ENCODE measurements around the gene EMX1.

EMX1 gene

GRCh38 chr2:72958542-72959385 lies 41.4 kb downstream of the EMX1 start:
- DNase-seq (ENCODE audit: low read depth in 2 of 2): no peak

GRCh38 chr2:72959554-72959953 lies 42.2 kb downstream of the EMX1 start:
- no peak for DNase-seq (ENCODE audit: low read depth in 2 of 2)

- DNase-seq (ENCODE audit: low read depth in 2 of 2): no peak
These were observed 43.0 kb downstream of the EMX1 start for GRCh38 chr2:72959995-72960981.

- no peak for DNase-seq (ENCODE audit: low read depth in 2 of 2)
These were observed 43.9 kb downstream of the EMX1 start for GRCh38 chr2:72961036-72961720.

- DNase-seq (ENCODE audit: low read depth in 2 of 2): no peak
These were observed 44.6 kb downstream of the EMX1 start for GRCh38 chr2:72961853-72962468.

- no peak for DNase-seq (ENCODE audit: low read depth in 2 of 2)
These were observed 45.6 kb downstream of the EMX1 start for GRCh38 chr2:72962911-72963310.

GRCh38 chr2:72963423-72964145 lies 46.3 kb downstream of the EMX1 start:
- DNase-seq (ENCODE audit: low read depth in 2 of 2): no peak

- no peak for DNase-seq (ENCODE audit: low read depth in 2 of 2)
These were observed 46.8 kb downstream of the EMX1 start for GRCh38 chr2:72964146-72964525.

GRCh38 chr2:72965016-72965415 lies 47.7 kb downstream of the EMX1 start:
- no peak for DNase-seq (ENCODE audit: low read depth in 2 of 2)

GRCh38 chr2:72965770-72966450 lies 48.6 kb downstream of the EMX1 start:
- no peak for DNase-seq (ENCODE audit: low read depth in 2 of 2)

- DNase-seq (ENCODE audit: low read depth in 2 of 2): no peak
These were observed 51.0 kb downstream of the EMX1 start for GRCh38 chr2:72968286-72968685.

- DNase-seq (ENCODE audit: low read depth in 2 of 2): no peak
These were observed 52.4 kb downstream of the EMX1 start for GRCh38 chr2:72969706-72970105.

- no peak for DNase-seq (ENCODE audit: low read depth in 2 of 2)
These were observed 53.7 kb downstream of the EMX1 start for GRCh38 chr2:72971036-72971435.

- DNase-seq (ENCODE audit: low read depth in 2 of 2): no peak
These were observed 55.2 kb downstream of the EMX1 start for GRCh38 chr2:72972352-72973136.

- no peak for DNase-seq (ENCODE audit: low read depth in 2 of 2)
These were observed 55.8 kb downstream of the EMX1 start for GRCh38 chr2:72973137-72973535.

- no peak for DNase-seq (ENCODE audit: low read depth in 2 of 2)
These were observed 56.5 kb downstream of the EMX1 start for GRCh38 chr2:72973566-72974435.

GRCh38 chr2:72974436-72974754 lies 57.1 kb downstream of the EMX1 start:
- DNase-seq (ENCODE audit: low read depth in 2 of 2): no peak

GRCh38 chr2:72975017-72975416 lies 57.7 kb downstream of the EMX1 start:
- DNase-seq (ENCODE audit: low read depth in 2 of 2): no peak

GRCh38 chr2:72979896-72980295 lies 62.6 kb downstream of the EMX1 start:
- DNase-seq (ENCODE audit: low read depth in 2 of 2): no peak

Data from stimulated activated CD8-positive, alpha-beta memory T cell treated with anti-CD3 and anti-CD28 coated beads, Interleukin-15, amount 100 ng/mL, for 4 hours (primary cell).